Measurements from ENCODE around the gene CCDC7.
"Not testable (repeated sequence)": the region's sequence is repeated elsewhere in the genome, so short reads cannot be mapped to it uniquely, and the experiment has no call there.

Gene CCDC7

DNA sequence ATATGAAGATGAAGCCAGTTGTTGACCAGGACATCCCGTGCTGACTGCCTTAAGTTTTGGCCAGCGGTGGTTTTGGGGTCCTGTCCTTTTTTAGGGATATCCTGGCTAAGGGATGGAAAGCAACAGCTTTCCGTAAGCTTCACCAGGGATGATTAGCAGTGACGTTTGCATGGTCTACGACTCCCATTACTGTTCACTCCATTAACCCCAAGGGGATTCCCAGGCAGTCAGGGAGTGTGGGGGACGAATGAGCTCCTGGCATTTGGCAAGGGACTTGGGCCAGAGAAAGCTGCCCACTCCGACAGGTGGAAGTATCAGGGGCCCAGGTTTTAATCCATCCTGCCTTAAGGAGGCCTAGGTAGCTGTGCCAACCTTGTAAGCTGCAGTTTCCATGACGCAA, 445.3 kb downstream of the CCDC7 start:
- DNase-seq, result no peak

- DNase-seq, result no peak
Measured at GRCh38 chr10:32893434-32893833, 447.5 kb downstream of the CCDC7 start.

- DNase-seq, result no peak
Measured at GRCh38 chr10:32893916-32894664, 448.1 kb downstream of the CCDC7 start.

DNA sequence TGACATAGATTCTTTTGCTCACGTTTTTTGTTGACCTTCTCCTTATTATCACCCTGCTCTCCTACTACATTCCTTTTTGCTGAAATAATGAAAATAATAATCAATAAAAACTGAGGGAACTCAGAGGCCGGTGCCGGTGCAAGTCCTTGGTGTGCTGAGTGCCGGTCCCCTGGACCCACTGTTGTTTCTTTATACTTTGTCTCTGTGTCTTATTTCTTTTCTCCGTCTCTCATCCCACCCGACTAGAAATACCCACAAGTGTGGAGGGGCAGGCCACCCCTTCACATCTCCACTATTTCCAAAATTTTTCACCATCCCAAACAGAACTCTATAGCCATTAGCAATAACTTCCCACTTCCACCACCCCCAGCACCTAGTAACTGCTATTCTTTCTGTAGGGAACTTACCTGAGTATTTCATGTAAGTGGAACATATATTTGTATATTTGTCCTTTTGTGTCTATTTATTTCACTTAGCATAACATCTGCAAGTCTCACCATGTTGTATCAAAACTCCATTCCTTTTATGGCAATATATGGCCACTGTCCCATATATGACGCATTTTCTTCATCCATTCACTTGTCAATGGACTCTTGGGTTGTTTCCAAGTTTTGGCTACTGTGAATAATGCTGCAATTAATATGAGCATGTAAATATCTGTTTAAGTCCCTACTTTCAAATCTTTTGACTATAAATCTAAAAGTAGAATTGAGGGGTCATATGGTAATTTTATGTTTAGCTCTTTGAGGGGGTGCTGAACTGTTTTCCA, 449.4 kb downstream of the CCDC7 start:
- DNase-seq, result not testable (repeated sequence)

- DNase-seq, result no peak
Measured at GRCh38 chr10:32901815-32902214, 455.9 kb downstream of the CCDC7 start.

GRCh38 chr10:32905466-32905865, 459.5 kb downstream of the CCDC7 start:
- DNase-seq, result no peak

- no peak for DNase-seq
Measured at GRCh38 chr10:32906595-32906994, 460.7 kb downstream of the CCDC7 start.

GRCh38 chr10:32909456-32909855, 463.5 kb downstream of the CCDC7 start:
- DNase-seq, result no peak

DNA sequence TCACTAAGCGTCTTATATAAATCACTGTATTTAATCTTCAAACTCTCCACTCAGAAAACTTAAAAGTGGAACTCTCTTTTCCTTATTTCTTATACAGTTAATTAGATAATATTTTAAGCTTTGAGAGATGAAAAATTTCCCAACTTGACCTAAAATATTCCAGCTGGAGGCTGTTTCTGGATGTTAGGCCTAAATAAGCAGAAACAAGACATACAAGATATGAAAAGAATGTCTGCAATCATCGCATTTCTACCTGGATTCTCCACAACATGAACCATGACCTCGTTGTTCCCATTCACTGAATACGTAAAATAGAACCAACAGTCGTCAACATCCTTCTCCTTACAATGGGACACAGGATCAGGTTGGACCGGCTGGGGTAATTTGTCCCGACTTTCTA, 464.0 kb downstream of the CCDC7 start:
- not testable (repeated sequence) for DNase-seq

GRCh38 chr10:32911285-32912016, 465.5 kb downstream of the CCDC7 start:
- no peak for DNase-seq

GRCh38 chr10:32917817-32918216, 471.9 kb downstream of the CCDC7 start:
- not testable (repeated sequence) for DNase-seq

GRCh38 chr10:32922170-32922569, 476.2 kb downstream of the CCDC7 start:
- DNase-seq, result no peak

- no peak for DNase-seq
Measured at GRCh38 chr10:32923134-32923533, 477.2 kb downstream of the CCDC7 start.

GRCh38 chr10:32923849-32924248, 477.9 kb downstream of the CCDC7 start:
- no peak for DNase-seq
